PC-9 (cell line): ENCODE measurements around the gene VAPA. TPM values are rescaled to one million over a fixed set of nuclear protein-coding genes. Genes with fewer than 3 reads are reported as not detected.

ENCODE experiments used
- BruUV-seq: library from RNA; stranded (reverse); fragments of 400-500 nt; replicated peaks from 2 replicates; lab custom pipeline; 2021; lab: Mats Ljungman, UMichigan
- CTCF ChIA-PET: fragments of 300-600 bp; sonication (Branson Sonifier 250); formaldehyde crosslinking; loops from one replicate; lab custom pipeline; 2022; ENCODE audit warnings: antibody characterized with exemption; lab: Charles Lee
- POLR2A ChIA-PET: fragments of 300-600 bp; sonication (Branson Sonifier 250); formaldehyde crosslinking; loops from one replicate; lab custom pipeline; 2022; ENCODE audit warnings: antibody characterized with exemption; ENCODE audit not compliant: unreplicated experiment; lab: Charles Lee
- DNase-seq, 2 experiments: peaks; one replicate each; pipeline versions ENCODE4 v3.0.0 to v3.0.0-alpha.2; 2015 to 2022; ENCODE audit warnings: mixed read lengths in 1 of 2
- H2AFZ ChIP-seq: fragments of 200-600 bp; sonication (generic); 2 replicates; pipeline ENCODE4 v1.8.1; 2017; ENCODE audit warnings: antibody characterized with exemption
- H3F3A ChIP-seq: fragments of 200-600 bp; sonication (generic); 2 replicates; pipeline ENCODE4 v1.8.1; 2017; ENCODE audit warnings: antibody characterized with exemption, mild to moderate bottlenecking, low read depth; ENCODE audit not compliant: insufficient read depth
- H3K27ac ChIP-seq: fragments of 200-600 bp; sonication (generic); 2 replicates; pipeline ENCODE4 v1.6.1; 2016; ENCODE audit warnings: mixed run types
- H3K27me3 ChIP-seq: fragments of 200-600 bp; sonication (generic); 2 replicates; pipeline ENCODE4 v1.6.1; 2016; ENCODE audit warnings: low read depth, mixed run types; ENCODE audit not compliant: insufficient read depth
- H3K36me3 ChIP-seq: fragments of 200-600 bp; sonication (generic); 2 replicates; pipeline ENCODE4 v1.6.1; 2016; ENCODE audit warnings: low read depth, mixed run types
- H3K4me1 ChIP-seq: fragments of 200-600 bp; sonication (generic); replicated peaks from 2 replicates; pipeline ENCODE4 v1.6.1; 2016; ENCODE audit warnings: mixed run types; ENCODE audit not compliant: insufficient read depth
- H3K4me2 ChIP-seq: fragments of 200-600 bp; sonication (generic); 2 replicates; pipeline ENCODE4 v1.6.1; 2017; ENCODE audit warnings: mixed run types
- H3K4me3 ChIP-seq: fragments of 200-600 bp; sonication (generic); 2 replicates; pipeline ENCODE4 v1.6.1; 2016; ENCODE audit warnings: mixed run types
- H3K79me2 ChIP-seq: fragments of 200-600 bp; sonication (generic); 2 replicates; pipeline ENCODE4 v1.6.1; 2017; ENCODE audit warnings: low read depth, mixed run types
- H3K9me2 ChIP-seq: fragments of 200-600 bp; sonication (generic); 2 replicates; pipeline ENCODE4 v1.8.1; 2017; ENCODE audit warnings: mild to moderate bottlenecking; ENCODE audit not compliant: insufficient read depth
- H3K9me3 ChIP-seq: fragments of 200-600 bp; sonication (generic); 2 replicates; pipeline ENCODE4 v1.8.1; 2016; ENCODE audit warnings: low read depth; ENCODE audit not compliant: insufficient read depth
- H4K20me1 ChIP-seq: fragments of 200-600 bp; sonication (generic); 2 replicates; pipeline ENCODE4 v1.8.1; 2017; ENCODE audit not compliant: insufficient read depth
- EZH2 ChIP-seq: fragments of 200-600 bp; sonication (generic); IDR thresholded peaks from 2 replicates; pipeline ENCODE4 v1.8.0; 2017; ENCODE audit warnings: antibody characterized with exemption, low read depth
- intact Hi-C: fragments of 100-400 bp; cut with micrococcal nuclease; formaldehyde crosslinking; loops from one replicate; pipeline ENCODE4 v1.10.0; 2022; ENCODE audit not compliant: unreplicated experiment
- total RNA-seq: library from RNA; stranded (reverse); gene quantifications from 2 replicates; pipeline ENCODE4 v1.2.3, GENCODE V29; 2021
- TF ChIP-seq, protein P1 (sequence below): fragments of 200-600 bp; sonication (generic); conservative IDR thresholded peaks from 2 replicates; pipeline ENCODE4 v1.6.1; 2017; ENCODE audit warnings: mixed run types, antibody characterized with exemption, mild to moderate bottlenecking, moderate library complexity

Gene VAPA
- total RNA-seq, 1 experiment from 2014 or later, result 340 TPM

DNA sequence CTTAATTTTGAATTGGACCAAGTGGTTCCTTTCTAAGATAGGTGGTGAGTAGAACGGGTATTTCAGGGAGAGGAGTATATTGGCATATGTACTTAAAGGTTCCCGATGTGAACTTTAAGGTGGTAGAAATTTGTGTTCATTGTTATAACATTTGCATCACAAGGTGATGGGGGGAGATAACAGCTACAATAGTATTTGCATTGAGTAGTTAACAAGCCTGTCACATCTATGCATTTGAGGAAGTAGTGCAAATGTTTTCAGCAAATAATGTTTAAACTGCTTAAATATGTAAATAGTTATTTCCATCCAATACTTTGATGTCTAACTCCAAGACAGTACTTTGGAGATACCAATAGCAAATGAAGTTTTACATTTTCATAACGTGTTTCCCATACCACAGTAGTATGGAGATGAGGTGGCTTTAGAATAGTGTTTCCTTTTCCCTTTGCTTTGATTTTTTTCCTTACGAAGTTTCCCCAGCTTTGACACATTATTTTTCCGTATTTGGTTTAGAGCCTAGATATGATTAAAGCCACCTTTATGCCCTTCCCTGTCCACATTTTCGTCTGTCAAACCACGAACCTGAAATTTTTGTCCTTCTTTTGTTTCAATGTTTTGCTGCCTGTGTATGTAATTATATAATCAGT is 46.6 kb downstream of the VAPA start:
- Histone ChIP-seq H3K4me1 (0 out of 2 replicates have a peak, but pooled peaks cover under 1% of the 10 kb centered on the region), H3K4me2 (no peak overlapping the region), H3F3A (peaks cover 63% of the 10 kb centered on the region), H3K27ac (no peak overlapping the region), H3K79me2 (peaks cover 9% of the 10 kb centered on the region), H4K20me1 (0 out of 2 replicates have a peak, but pooled peaks cover 14% of the 10 kb centered on the region), H3K36me3 (peaks cover 19% of the 10 kb centered on the region), H3K9me2 (no peaks in the 10 kb centered on the region; the same call in 1 of the 2 replicates), H2AFZ (no peak overlapping the region), H3K9me3 (no peaks in the 10 kb centered on the region), H3K27me3 (no peaks in the 10 kb centered on the region), H3K4me3 (no peak overlapping the region)
- DNase-seq, result no peak
- intact Hi-C loops, result no loop called here
- CTCF ChIA-PET, result no interaction called here
- POLR2A ChIA-PET, result interaction anchor here (0.5 kb wide), 1 partner anchor 565 kb away, joined by 3 read pairs; no protein-coding TSS in a partner anchor
- no peak for TF ChIP-seq EZH2
- TF ChIP-seq, protein P1, sequence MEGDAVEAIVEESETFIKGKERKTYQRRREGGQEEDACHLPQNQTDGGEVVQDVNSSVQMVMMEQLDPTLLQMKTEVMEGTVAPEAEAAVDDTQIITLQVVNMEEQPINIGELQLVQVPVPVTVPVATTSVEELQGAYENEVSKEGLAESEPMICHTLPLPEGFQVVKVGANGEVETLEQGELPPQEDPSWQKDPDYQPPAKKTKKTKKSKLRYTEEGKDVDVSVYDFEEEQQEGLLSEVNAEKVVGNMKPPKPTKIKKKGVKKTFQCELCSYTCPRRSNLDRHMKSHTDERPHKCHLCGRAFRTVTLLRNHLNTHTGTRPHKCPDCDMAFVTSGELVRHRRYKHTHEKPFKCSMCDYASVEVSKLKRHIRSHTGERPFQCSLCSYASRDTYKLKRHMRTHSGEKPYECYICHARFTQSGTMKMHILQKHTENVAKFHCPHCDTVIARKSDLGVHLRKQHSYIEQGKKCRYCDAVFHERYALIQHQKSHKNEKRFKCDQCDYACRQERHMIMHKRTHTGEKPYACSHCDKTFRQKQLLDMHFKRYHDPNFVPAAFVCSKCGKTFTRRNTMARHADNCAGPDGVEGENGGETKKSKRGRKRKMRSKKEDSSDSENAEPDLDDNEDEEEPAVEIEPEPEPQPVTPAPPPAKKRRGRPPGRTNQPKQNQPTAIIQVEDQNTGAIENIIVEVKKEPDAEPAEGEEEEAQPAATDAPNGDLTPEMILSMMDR, result no peak
- no TSS peak for BruUV-seq

DNA sequence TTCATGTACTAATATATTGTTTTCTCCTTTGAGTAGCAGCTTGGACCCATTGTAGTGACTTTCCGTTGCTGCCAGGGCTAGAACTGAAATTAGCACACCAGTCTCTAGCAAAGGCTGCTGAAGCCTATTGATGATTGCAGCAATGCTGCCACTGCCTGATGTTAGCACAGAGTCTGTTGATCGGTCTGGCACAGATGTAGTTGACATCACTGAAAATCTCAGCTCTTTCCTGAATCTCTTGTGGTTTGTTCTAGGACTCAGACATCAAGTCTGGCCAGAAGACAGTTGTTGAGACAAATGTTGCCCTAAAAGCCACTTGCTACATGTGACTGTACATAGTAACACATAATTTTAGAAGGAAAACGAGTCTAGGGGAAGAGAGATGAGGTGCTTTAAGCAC is 47.2 kb downstream of the VAPA start:
- TF ChIP-seq, protein P1, result no peak
- no peak for TF ChIP-seq EZH2
- CTCF ChIA-PET, result no interaction called here
- Histone ChIP-seq H3K27me3 (no peaks in the 10 kb centered on the region), H2AFZ (no peak overlapping the region), H3K36me3 (peaks cover 15% of the 10 kb centered on the region), H3K4me3 (no peak overlapping the region), H3K9me2 (no peaks in the 10 kb centered on the region; the same call in 1 of the 2 replicates), H3F3A (peaks cover 57% of the 10 kb centered on the region), H3K27ac (no peak overlapping the region), H3K79me2 (peaks cover 2% of the 10 kb centered on the region), H3K4me1 (peaks cover 7% of the 10 kb centered on the region; the same call in 1 of the 2 replicates), H3K4me2 (no peak overlapping the region), H3K9me3 (no peaks in the 10 kb centered on the region), H4K20me1 (0 out of 2 replicates have a peak, but pooled peaks cover 11% of the 10 kb centered on the region)
- BruUV-seq, result no TSS peak
- intact Hi-C loops, result no loop called here
- no peak for DNase-seq
- POLR2A ChIA-PET, result no interaction called here

DNA sequence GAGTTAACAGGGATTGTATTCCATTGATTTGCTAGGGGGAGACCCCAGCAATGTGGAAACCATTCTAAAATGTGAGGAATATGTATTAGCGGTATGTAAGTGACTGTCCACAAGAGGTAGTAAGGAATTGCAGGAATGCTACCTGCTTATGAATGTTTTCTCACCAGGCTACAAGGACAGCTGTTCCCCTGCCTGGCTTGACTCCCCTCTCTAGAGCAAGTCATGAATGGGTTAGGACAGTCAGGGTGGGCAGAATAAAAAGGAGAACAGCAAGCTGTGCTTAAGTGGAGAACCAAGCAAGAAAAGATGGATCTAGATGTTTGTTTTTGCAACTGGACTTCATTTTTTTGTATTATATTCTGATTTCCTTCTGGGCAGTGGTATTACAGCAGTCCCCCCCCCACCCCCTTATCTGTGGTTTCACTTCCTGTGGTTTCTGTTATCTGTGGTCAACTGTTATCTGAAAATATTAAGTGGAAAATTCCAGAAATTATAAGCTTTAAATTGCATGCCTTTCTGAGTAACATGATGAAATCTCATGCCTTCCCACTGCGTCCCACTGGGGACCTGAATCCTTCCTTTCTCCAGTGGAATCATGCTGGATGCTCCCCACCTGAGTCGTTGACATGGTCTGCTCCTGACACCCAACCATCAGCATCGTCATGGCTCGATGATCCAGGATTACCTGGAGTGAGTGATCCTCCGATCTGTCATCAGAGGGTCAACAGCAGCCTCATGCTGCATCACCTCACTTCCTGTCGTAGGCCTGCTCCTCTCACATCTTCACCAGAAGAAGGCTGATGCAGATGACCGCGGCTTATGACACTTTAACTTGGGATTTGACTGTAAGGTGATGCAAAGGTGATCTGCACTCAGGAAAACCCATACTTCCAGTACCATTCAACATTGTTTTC is 52.2 kb downstream of the VAPA start:
- no peaks in the 10 kb centered on the region for H3K9me3 ChIP-seq
- H3F3A ChIP-seq, result peaks cover 23% of the 10 kb centered on the region
- no peaks in the 10 kb centered on the region for H3K27me3 ChIP-seq
- DNase-seq, result no peak
- H3K79me2 ChIP-seq, result no peaks in the 10 kb centered on the region
- no peak overlapping the region for H3K4me2 ChIP-seq
- no peaks in the 10 kb centered on the region for H4K20me1 ChIP-seq
- H3K36me3 ChIP-seq, result no peaks in the 10 kb centered on the region
- ChIA-PET CTCF (no interaction called here), POLR2A (no interaction called here)
- peaks cover 10% of the 10 kb centered on the region; the same call in 1 of the 2 replicates for H3K4me1 ChIP-seq
- intact Hi-C loops, result no loop called here
- no peak overlapping the region for H2AFZ ChIP-seq
- no TSS peak for BruUV-seq
- H3K4me3 ChIP-seq, result no peak overlapping the region
- H3K9me2 ChIP-seq, result no peaks in the 10 kb centered on the region
- TF ChIP-seq, protein P1, result no peak
- TF ChIP-seq EZH2, result no peak
- H3K27ac ChIP-seq, result no peak overlapping the region
